ENCODE measurements around the gene AMBRA1.
"Not testable (repeated sequence)": the region's sequence is repeated elsewhere in the genome, so short reads cannot be mapped to it uniquely, and the experiment has no call there.

AMBRA1 gene

GRCh38 chr11:46391186-46391577, 202.6 kb downstream of the AMBRA1 start:
- no peak for DNase-seq

- no peak for DNase-seq
Measured at GRCh38 chr11:46390331-46391171, 203.3 kb downstream of the AMBRA1 start.

- DNase-seq: peak; percentile 59 to 79
Measured at GRCh38 chr11:46389450-46390330, 204.1 kb downstream of the AMBRA1 start.

DNA sequence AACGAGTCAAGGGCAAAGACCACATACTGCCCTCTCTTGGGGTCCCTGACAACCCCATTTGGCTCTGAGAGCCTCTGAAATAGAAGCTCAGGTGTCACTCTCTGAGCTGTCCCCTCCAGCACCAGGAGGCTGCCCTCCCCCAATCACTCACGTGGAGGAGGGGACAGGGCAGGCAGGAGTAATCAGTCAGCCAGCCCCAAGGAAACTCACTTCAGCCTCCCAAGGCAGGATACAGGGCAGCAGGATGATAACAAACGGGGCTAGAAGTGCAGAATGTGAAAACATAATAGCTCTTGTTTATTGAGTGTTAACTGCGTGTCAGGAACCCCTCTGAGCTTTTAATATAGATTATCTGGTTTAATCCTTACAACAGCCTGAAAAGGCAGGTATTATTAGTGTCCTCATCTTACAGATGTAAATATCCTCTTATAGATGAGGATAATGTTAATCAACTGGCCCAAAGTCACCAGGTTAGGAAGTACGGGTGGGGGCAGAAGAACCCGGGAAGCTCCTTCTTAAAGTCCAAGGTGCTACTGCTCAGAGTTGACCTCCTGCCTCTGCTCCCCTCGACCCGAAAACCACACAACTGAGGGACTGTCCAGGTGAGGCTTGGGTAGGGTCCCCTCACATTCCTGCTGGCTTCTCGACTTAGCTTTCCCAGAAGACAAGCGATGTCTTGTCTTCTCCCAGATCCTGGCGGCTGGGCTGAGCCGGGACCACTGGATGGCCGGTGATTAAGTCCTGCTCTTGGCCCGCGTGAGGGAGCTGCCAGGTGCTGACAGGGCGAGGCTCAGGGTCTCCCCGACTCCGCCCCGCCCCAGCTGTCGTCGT, 205.0 kb downstream of the AMBRA1 start:
- no peak for DNase-seq

DNA sequence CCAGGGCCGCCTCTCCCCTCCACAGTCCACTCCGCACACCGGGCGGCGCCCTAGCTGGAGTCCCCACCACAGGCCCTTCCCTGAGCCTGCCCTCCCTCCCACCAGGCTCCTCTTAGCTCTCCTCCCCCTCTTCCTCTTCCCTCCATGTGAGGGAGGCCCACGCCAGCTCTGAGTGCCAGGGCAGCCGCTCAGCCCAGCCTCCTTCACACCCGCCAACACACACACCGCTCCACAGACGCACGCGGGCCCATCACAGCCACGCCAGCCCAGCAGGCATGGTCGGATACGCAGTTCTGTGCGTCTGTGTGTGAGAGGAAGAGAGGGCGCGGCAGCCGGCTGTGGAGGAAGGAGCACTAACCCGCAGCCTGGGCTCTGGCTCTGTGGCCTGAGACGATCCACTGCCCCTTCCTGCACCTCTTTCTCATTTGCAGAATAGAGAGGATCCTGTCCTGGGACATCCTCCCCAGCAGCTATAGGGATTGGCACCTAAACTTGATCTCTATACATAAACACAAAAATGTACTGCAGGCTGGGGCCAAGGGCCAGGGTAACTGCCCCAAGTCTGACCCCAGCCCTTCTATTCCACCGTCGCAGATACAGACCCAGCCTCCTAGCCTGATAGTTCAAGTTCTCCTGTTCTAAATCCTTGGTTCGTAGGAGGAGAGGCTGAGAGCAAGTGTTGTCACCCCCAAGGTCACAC, 205.8 kb downstream of the AMBRA1 start:
- no peak for DNase-seq

DNA sequence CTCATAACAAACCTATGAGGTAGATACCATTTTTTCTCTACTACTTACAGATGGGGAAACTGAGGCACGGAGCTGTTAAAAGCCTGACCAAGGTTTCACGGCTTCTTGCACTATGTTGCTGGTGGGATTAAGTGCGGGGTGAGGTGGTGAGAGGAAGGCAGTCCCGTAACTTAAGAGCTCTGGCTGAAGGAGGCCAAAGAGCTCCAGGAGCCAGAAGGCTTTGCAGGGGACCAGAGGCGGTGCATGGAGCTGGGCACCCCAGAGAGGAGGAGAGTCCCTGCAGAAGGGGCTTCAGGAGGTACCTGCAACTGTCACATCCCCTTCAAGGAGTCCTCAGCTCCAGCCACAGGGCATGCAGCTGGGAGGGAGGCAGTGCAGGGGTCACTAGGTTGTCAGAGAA, 206.4 kb downstream of the AMBRA1 start:
- no peak for DNase-seq

- DNase-seq: no peak
Measured at GRCh38 chr11:46386674-46387073, 207.1 kb downstream of the AMBRA1 start.

- no peak for DNase-seq
Measured at GRCh38 chr11:46386005-46386578, 207.7 kb downstream of the AMBRA1 start.

DNA sequence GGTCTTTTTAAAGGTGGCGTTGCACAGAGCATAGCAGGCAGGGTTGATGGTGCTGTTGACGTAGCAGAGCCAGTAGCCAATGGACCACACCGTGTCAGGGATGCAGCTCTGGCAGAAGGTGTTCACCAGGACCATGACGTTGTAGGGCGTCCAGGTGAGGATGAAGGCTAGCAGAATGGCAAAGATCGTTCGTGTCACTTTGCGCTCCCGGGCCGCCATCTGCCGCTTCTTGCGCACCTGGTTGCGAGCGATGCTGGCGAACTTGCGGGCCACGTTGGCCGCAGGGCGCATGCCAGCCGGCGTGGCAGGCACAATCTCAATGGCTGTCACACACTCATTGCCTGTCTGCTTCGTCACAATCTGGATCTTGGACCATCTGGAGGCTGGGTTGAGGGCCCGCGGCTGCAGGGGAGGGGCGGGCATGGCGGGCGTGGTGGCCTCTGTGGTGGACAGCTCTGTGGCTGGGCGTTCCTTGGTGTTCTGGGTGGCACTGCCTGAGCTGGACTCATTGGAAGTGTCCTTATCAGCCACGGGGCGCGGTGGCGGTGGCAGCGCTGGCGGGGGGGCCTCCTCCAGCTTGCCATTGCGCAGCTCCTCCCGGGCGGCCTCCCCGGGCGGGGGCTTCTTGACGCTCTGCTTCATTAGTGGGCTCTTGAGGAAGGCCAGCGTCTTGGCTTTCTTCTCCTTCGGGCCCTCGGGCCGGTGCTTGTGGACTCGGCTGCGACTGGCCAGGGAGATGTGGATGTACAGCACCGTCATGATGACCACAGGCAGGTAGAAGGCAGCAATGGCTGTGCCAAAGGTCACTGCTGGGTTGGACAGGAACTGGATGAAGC, 208.4 kb downstream of the AMBRA1 start:
- DNase-seq: no peak

DNA sequence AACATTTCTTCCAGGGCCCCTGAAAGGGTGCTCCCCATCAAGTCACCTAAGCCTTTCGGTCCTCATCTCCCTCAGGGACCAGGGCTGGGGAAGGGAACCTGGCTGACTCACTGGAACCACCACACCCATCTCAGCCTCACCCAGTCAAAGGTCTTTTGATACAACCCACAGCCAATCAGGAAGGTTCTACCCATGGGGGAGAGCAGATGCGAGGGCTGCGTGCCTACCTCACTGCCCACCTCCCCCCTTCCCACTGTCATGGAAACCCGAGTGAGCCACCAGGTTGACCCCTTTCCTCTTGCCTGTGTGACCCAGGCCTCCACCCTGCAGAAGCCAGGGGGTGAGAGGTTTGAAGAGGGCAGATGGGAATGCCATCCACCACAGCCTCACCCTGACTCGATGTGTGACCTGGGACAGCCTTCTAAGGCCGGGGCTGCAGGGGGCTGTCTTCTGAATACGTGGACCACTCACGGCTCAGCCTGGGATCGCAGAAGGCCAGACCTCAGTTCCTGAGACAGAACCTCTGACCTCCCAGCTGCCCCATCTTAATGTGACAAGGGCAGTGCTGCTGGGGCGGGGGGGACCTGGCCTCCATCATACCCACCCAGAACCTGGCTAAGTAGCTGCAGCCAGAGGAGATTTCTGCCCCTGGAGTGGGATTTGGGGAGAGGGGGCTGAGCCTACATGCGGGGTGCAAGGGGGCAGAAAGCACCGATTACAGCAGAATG, 209.7 kb downstream of the AMBRA1 start:
- DNase-seq: no peak

- DNase-seq: no peak
Measured at GRCh38 chr11:46383404-46383758, 210.4 kb downstream of the AMBRA1 start.

DNA sequence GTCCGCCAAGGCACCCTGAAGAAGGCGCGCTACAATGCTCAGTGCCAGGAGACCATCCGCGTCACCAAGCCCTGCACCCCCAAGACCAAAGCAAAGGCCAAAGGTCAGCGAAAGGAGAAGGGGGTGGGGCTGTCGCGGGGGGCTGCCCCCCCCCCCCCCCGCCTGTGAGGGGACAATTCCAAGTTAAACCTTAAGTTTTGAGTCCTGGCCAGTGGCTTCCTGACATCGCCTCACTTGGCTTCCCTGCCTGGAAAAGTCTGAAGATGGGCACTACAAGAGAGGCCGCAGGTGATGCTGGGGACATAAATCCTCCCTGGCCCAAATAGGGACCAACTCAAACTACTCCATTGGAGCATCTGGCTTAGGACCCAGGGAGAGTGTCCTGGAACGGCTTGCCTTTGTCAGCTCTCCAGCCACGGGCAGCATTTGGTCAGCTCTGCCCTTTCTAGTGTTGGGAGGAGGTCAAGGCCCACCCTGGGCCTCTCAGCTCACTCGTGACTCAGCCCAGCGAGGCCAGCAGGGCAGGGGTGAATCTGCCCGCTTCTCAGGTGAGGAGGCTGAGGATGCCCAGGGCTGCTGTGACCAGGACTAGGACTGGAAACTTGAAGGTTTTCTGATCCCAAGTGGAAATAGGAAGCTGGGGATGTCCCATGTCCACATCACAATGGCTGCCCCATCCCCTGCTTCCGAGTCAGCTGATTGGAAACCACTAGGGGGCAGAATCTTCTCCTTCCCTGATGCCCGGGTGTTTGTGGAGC, 211.0 kb downstream of the AMBRA1 start:
- DNase-seq: no peak

DNA sequence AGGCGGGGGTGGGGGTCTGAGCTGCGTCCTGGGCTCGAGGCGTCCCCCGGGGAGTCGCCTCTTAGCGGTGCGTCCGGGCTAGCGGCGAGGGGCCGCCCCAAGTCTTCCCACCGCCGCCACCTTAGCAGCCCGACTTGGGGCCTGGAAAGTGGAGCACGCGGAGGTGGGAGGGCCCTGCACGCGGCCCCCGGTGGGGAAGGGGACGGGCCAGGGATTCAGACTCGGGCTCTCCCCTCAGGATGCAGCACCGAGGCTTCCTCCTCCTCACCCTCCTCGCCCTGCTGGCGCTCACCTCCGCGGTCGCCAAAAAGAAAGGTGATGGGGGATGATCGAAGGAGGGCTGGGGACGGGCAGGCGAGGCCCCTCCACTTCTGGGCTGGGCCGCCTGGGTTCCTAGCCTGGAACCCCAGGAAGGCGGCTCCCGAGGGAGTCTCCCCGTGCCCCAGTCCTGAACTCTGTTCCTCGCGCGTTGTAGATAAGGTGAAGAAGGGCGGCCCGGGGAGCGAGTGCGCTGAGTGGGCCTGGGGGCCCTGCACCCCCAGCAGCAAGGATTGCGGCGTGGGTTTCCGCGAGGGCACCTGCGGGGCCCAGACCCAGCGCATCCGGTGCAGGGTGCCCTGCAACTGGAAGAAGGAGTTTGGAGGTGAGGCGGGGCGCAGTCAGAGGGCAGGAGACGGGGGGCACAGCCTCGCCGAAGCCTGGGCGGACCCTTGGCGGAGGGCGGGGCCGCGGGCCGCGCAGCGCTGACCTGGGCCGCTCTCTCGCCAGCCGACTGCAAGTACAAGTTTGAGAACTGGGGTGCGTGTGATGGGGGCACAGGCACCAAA, 211.8 kb downstream of the AMBRA1 start:
- DNase-seq: peak in 1 of 2 donors; percentile 38

DNA sequence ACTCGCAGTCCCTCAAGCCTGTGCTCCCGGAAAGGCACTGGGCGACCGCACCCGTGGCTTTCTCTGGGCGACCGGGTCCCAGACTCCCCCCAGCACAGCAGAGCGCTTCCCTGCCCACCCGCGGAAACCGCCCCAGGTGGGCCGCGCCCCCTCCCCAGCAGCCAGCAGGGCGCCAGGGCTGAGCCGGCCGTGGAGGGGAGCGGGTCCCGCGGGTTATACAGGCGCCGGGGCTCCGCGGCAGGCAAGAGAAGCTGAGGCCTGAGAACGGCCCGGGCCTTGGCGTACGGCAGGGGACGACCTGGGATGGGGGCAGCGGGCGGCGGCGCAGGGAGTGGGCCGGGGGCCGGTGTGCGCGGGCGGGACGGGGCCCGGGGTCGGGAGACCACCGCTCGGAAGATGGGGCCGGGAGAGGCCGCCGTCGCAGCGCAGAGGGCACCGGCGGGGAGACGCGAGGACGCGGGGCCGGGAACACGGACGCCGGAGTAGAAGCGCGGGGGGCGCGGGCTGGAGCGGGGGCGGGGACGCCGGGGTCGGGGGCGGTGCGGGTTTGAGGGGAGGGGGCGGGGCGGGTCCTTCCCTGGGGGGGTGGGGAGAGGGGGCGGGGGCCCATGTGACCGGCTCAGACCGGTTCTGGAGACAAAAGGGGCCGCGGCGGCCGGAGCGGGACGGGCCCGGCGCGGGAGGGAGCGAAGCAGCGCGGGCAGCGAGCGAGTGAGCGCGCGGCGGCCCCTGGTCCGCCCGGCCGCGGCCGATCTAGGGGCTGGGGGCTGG, 212.6 kb downstream of the AMBRA1 start, which contains the start of gene MDK:
TSS of gene MDK (plus strand) at position 622 of the 771 bp plus-strand sequence. CDS start 389 bp downstream, outside the sequence.
- DNase-seq: no peak

- DNase-seq: peak; percentile 72 to 77
Measured at GRCh38 chr11:46380340-46381047, 213.3 kb downstream of the AMBRA1 start.

- not testable (repeated sequence) for DNase-seq
Measured at GRCh38 chr11:46379482-46380293, 214.1 kb downstream of the AMBRA1 start.
